GM12878 (cell line): ENCODE data around the gene ZDHHC17. TPM values are rescaled to one million over a fixed set of nuclear protein-coding genes. Genes with fewer than 3 reads are reported as not detected.

ENCODE experiments used
- ATAC-seq: fragments of 200-7000 bp; cut with Tn5 transposase; 3 replicates; pipeline ENCODE4 v1.9.1; 2020; ENCODE audit warnings: mild to moderate bottlenecking, moderate library complexity
- BruUV-seq: library from RNA; stranded (reverse); fragments of 400-500 nt; replicated peaks from 2 replicates; lab custom pipeline; 2021; lab: Mats Ljungman, UMichigan
- CTCF ChIA-PET: fragments of 300-600 bp; sonication (Branson Sonifier 250); formaldehyde crosslinking; extraction: SDS; loops from one replicate; lab custom pipeline; 2021; ENCODE audit warnings: inconsistent platforms; lab: Yijun Ruan, JAX
- POLR2A ChIA-PET: fragments of 350-600 bp; formaldehyde crosslinking; extraction: SDS; loops from one replicate; lab custom pipeline; 2021; ENCODE audit warnings: inconsistent platforms; lab: Charles Lee
- RAD21 ChIA-PET: fragments of 300-600 bp; sonication (Branson Sonifier 250); formaldehyde crosslinking; loops from one replicate; lab custom pipeline; 2023; ENCODE audit warnings: antibody characterized with exemption; ENCODE audit not compliant: unreplicated experiment; lab: Charles Lee
- SMC1A ChIA-PET: fragments of 300-600 bp; sonication (Branson Sonifier 250); formaldehyde crosslinking; loops from one replicate; lab custom pipeline; 2023; ENCODE audit not compliant: unreplicated experiment, uncharacterized antibody; lab: Charles Lee
- DNase-seq: peaks from one replicate; pipeline ENCODE4 v3.0.0-alpha.2; 2011; ENCODE audit warnings: low read depth, low spot score
- FAIRE-seq: peaks from 3 replicates; lab custom pipeline; 2011; peaks lifted over from hg19 to GRCh38; lab: Jason Lieb, UNC
- H2AFZ ChIP-seq: 2 replicates; pipeline ENCODE4 v1.6.0; 2011; ENCODE audit warnings: low read depth, low read length, control low read depth; ENCODE audit not compliant: control insufficient read depth
- H3K27ac ChIP-seq: 2 replicates; pipeline ENCODE4 v1.5.1; 2011; ENCODE audit warnings: control low read depth; ENCODE audit not compliant: control insufficient read depth, insufficient read depth
- H3K27me3 ChIP-seq, 2 experiments: replicated peaks in 1 of 2; 2 replicates each; pipeline versions ENCODE4 v1.6.0 to v1.6.1; 2011; ENCODE audit warnings: low read length in 1 of 2; ENCODE audit not compliant: control insufficient read depth in 2 of 2, insufficient read depth in 2 of 2
- H3K36me3 ChIP-seq, 2 experiments: 2 replicates each; pipeline ENCODE4 v1.5.1; 2011; ENCODE audit warnings: low read length in 1 of 2; ENCODE audit not compliant: control insufficient read depth in 2 of 2, insufficient read depth in 2 of 2
- H3K4me1 ChIP-seq: 2 replicates; pipeline ENCODE4 v1.6.1; 2011; ENCODE audit warnings: mild to moderate bottlenecking, low read length, moderate library complexity, mixed read lengths; ENCODE audit not compliant: control insufficient read depth, insufficient read depth
- H3K4me2 ChIP-seq: 2 replicates; pipeline ENCODE4 v1.6.0; 2011; ENCODE audit warnings: control low read depth; ENCODE audit not compliant: control insufficient read depth, insufficient read depth
- H3K4me3 ChIP-seq: fragments of 200-600 bp; sonication (generic); 2 replicates; pipeline ENCODE4 v1.5.1; 2016
- H3K79me2 ChIP-seq: 2 replicates; pipeline ENCODE4 v1.6.0; 2011; ENCODE audit warnings: low read length; ENCODE audit not compliant: control insufficient read depth, insufficient read depth
- H3K9ac ChIP-seq: 2 replicates; pipeline ENCODE4 v1.8.0; 2011; ENCODE audit warnings: low read length, control low read depth, mixed read lengths; ENCODE audit not compliant: control insufficient read depth, insufficient read depth
- H3K9me3 ChIP-seq: replicated peaks from 3 replicates; pipeline ENCODE4 v1.5.1; 2011; ENCODE audit warnings: mild to moderate bottlenecking, low read length; ENCODE audit not compliant: control insufficient read depth, insufficient read depth
- H4K20me1 ChIP-seq: 2 replicates; pipeline ENCODE4 v1.6.0; 2011; ENCODE audit not compliant: control insufficient read depth, insufficient read depth
- ASH2L ChIP-seq: fragments of 300-600, 200-600 bp; sonication (generic); IDR thresholded peaks from 2 replicates; pipeline ENCODE4 v1.6.1; 2017; ENCODE audit warnings: low read depth, mild to moderate bottlenecking, borderline replicate concordance
- ATF3 ChIP-seq: IDR thresholded peaks from 2 replicates; pipeline ENCODE4 v1.6.1; 2011; ENCODE audit warnings: low read depth, mild to moderate bottlenecking, low read length, moderate library complexity, borderline replicate concordance; ENCODE audit errors: extremely low read depth
- BCL11A ChIP-seq: IDR thresholded peaks from 2 replicates; pipeline ENCODE4 v1.6.1; 2011; ENCODE audit warnings: low read depth, low read length
- BMI1 ChIP-seq: fragments of 450-650 bp; IDR thresholded peaks from 2 replicates; pipeline ENCODE4 v1.6.1; 2016; ENCODE audit warnings: mild to moderate bottlenecking, moderate library complexity, borderline replicate concordance
- BRCA1 ChIP-seq: IDR thresholded peaks from 2 replicates; pipeline ENCODE4 v1.6.1; 2011; ENCODE audit warnings: low read depth, low read length, improper control_type of control experiment
- CHD2 ChIP-seq: IDR thresholded peaks from 2 replicates; pipeline ENCODE4 v1.6.1; 2011; ENCODE audit warnings: low read depth, low read length, improper control_type of control experiment, borderline replicate concordance
- GABPA ChIP-seq: IDR thresholded peaks from 2 replicates; pipeline ENCODE4 v1.6.1; 2014; ENCODE audit warnings: antibody characterized with exemption, low read depth, mild to moderate bottlenecking, inconsistent platforms
- HDGF ChIP-seq: fragments of 450-650 bp; IDR thresholded peaks from 2 replicates; pipeline ENCODE4 v1.6.1; 2016; ENCODE audit warnings: antibody characterized with exemption
- IRF4 ChIP-seq: IDR thresholded peaks from 2 replicates; pipeline ENCODE4 v1.6.1; 2011; ENCODE audit warnings: low read depth, low read length
- LARP7 ChIP-seq: fragments of 450-650 bp; IDR thresholded peaks from 2 replicates; pipeline ENCODE4 v1.6.1; 2017; ENCODE audit warnings: mild to moderate bottlenecking
- NKRF ChIP-seq: fragments of 450-650 bp; conservative IDR thresholded peaks from 2 replicates; pipeline ENCODE4 v1.6.1; 2017; ENCODE audit warnings: mild to moderate bottlenecking, moderate library complexity
- NRF1 ChIP-seq: conservative IDR thresholded peaks from 2 replicates; pipeline ENCODE4 v1.6.1; 2011; ENCODE audit warnings: mild to moderate bottlenecking, low read depth, low read length, improper control_type of control experiment
- PML ChIP-seq: IDR thresholded peaks from 2 replicates; pipeline ENCODE4 v1.6.1; 2012; ENCODE audit warnings: low read length, inconsistent platforms
- SREBF2 ChIP-seq: IDR thresholded peaks from 2 replicates; pipeline ENCODE4 v1.6.1; 2012; ENCODE audit warnings: mild to moderate bottlenecking, low read length
- STAT1 ChIP-seq: fragments of 450-650 bp; conservative IDR thresholded peaks from 2 replicates; pipeline ENCODE4 v1.6.1; 2014; ENCODE audit warnings: antibody characterized with exemption, mild to moderate bottlenecking
- SUZ12 ChIP-seq: fragments of 200-600 bp; sonication (generic); IDR thresholded peaks from one replicate; pipeline ENCODE4 v1.6.1; 2018; ENCODE audit warnings: antibody characterized with exemption, mild to moderate bottlenecking; ENCODE audit not compliant: unreplicated experiment
- TBL1XR1 ChIP-seq: IDR thresholded peaks from 2 replicates; pipeline ENCODE4 v1.6.1; 2012; ENCODE audit warnings: low read depth, low read length, improper control_type of control experiment
- TCF12 ChIP-seq: IDR thresholded peaks from 2 replicates; pipeline ENCODE4 v1.6.1; 2011; ENCODE audit warnings: low read depth, mild to moderate bottlenecking, low read length
- ZNF622 ChIP-seq: fragments of 450-650 bp; IDR thresholded peaks from 2 replicates; pipeline ENCODE4 v1.6.1; 2017; ENCODE audit warnings: mild to moderate bottlenecking, inconsistent platforms
- WGBS: methylation state at CpG from one replicate; pipeline ENCODE4 v1.1.6; 2016; ENCODE audit warnings: low lambda C conversion rate; ENCODE audit not compliant: insufficient replicate concordance, insufficient coverage; ENCODE audit errors: missing lambda C conversion rate; 5-methylcytosine and 5-hydroxymethylcytosine counted together
- in situ Hi-C: fragments of 300-500 bp; cut with MboI; formaldehyde crosslinking; loops from 9 replicates; pipeline ENCODE4 v1.14.3; 2018; ENCODE audit warnings: mixed read lengths
- intact Hi-C: fragments of 100-400 bp; cut with micrococcal nuclease; formaldehyde crosslinking; loops from one replicate; pipeline ENCODE4 v1.14.2; 2022; ENCODE audit not compliant: unreplicated experiment
- polyA plus RNA-seq, 11 experiments: library from polyadenylated mRNA; depleted of rRNA in 4 of 11; unstranded in 6 of 11; stranded (reverse) in 5 of 11; fragments of >200 nt; fragmentation: Nextera tagmentation in 4 of 11; fragmentation: Illumina TruSeq in 1 of 11; extraction: Ambion mirVana in 4 of 11; extraction: Trizol in 1 of 11; gene quantifications; 1 replicate in 1 of 11; 2 replicates in 10 of 11; pipeline versions ENCODE4 v1.2.1 to v1.2.3, GENCODE V29; 2011 to 2016; ENCODE audit warnings: inconsistent platforms in 2 of 11, missing spikeins in 2 of 11, low read depth in 1 of 11
- total RNA-seq, 4 experiments: library from RNA; depleted of rRNA in 3 of 4; stranded (reverse); fragments of >200 nt in 3 of 4; fragmentation: Illumina TruSeq in 1 of 4; extraction: Trizol in 1 of 4; gene quantifications; 2 replicates each; pipeline versions ENCODE4 v1.2.1 to v1.2.3, GENCODE V29; 2013 to 2021

ZDHHC17 gene
- total and polyA plus RNA-seq, 10 of the 15 experiments (the other 5 are each of a cell fraction or from before 2014, with no cell fraction given): 4.3 to 50.0 (median 19.3) TPM

- H3K4me3 ChIP-seq: peak overlapping the region; percentile 72
- ATAC-seq: peak; percentile 20; the same call in 2 of the 3 replicates
- no peak for TF ChIP-seq NRF1
- no peak for TF ChIP-seq PML
- TF ChIP-seq ASH2L: no peak
- TF ChIP-seq LARP7: no peak
- no peak for TF ChIP-seq TBL1XR1
- TF ChIP-seq IRF4: no peak
- no peak for TF ChIP-seq GABPA
- TF ChIP-seq SREBF2: no peak
- TF ChIP-seq STAT1: no peak
- TF ChIP-seq BMI1: no peak
- no peak for TF ChIP-seq ZNF622
- TF ChIP-seq BRCA1: no peak
- TF ChIP-seq HDGF: no peak
- no peak for TF ChIP-seq ATF3
- no peak for TF ChIP-seq SUZ12
- TF ChIP-seq NKRF: no peak
- TF ChIP-seq TCF12: no peak
- TF ChIP-seq BCL11A: no peak
- TF ChIP-seq CHD2: no peak
- TF ChIP-seq, all 136 proteins: peak for 0
- FAIRE-seq: no peak
- DNase-seq: no peak
- Histone ChIP-seq H4K20me1 (no peaks in the 10 kb centered on the region), H3K27me3 (peaks cover 0 to 7% of the 10 kb centered on the region in 2 experiments; a peak in 2 of 4 replicates), H3K4me2 (peak overlapping the region; percentile 94; the same call in 1 of the 2 replicates), H3K9ac (peak overlapping the region; percentile 48; the same call in 1 of the 2 replicates), H3K4me1 (peaks cover 3% of the 10 kb centered on the region; the same call in 1 of the 2 replicates), H3K9me3 (no peaks in the 10 kb centered on the region), H3K79me2 (no peaks in the 10 kb centered on the region), H2AFZ (peak overlapping the region; percentile 81), H3K36me3 (no peaks in the 10 kb centered on the region), H3K27ac (no peak overlapping the region)
- ChIA-PET RAD21 (no interaction called here), CTCF (interaction anchor here (0.9 to 1.0 kb wide), 4 partner anchors 11 to 227 kb away, joined by 3 to 6 read pairs (median 3); no protein-coding TSS in a partner anchor), POLR2A (no interaction called here), SMC1A (interaction anchor here (1.0 to 1.4 kb wide), 2 partner anchors 10 to 49 kb away, joined by 3 to 4 read pairs; no protein-coding TSS in a partner anchor)
- BruUV-seq: no TSS peak
- intact Hi-C loops: no loop called here
- WGBS: 74% methylated on average over 13 of the region's 13 CpGs
- in situ Hi-C loops: no loop called here
These were observed 116.0 kb downstream of the ZDHHC17 start for GRCh38 chr12:76879710-76880518.
